ENCODE results near the gene CAMSAP3. TPM values are rescaled to one million over a fixed set of nuclear protein-coding genes. Genes with fewer than 3 reads are reported as not detected.

CAMSAP3 gene
- 10 to 100 TPM; 32.4 to 87.4 (median 73.5) TPM for polyA plus RNA-seq
- long read RNA-seq, donor 1, result 0 reads
- long read RNA-seq, donor 2, partial matches to known transcripts, result 5 of 6 reads
- long read RNA-seq, donor 2, other reads (novel, unspliced or antisense), result 0 of 6 reads
- long read RNA-seq, donor 3, partial matches to known transcripts, result 22 of 32 reads
- long read RNA-seq, donor 3, other reads (novel, unspliced or antisense), result 5 of 32 reads
- long read RNA-seq, donor 4, partial matches to known transcripts, result 0 of 1 reads
- long read RNA-seq, donor 4, other reads (novel, unspliced or antisense), result 0 of 1 reads
- long read RNA-seq, donor 5, partial matches to known transcripts, result 5 of 5 reads
- long read RNA-seq, donor 5, other reads (novel, unspliced or antisense), result 0 of 5 reads
- long read RNA-seq, donor 6, partial matches to known transcripts, result 15 of 17 reads
- long read RNA-seq, donor 6, other reads (novel, unspliced or antisense), result 0 of 17 reads
- long read RNA-seq, donor 7, partial matches to known transcripts, result 38 of 70 reads
- long read RNA-seq, donor 7, other reads (novel, unspliced or antisense), result 32 of 70 reads
- long read RNA-seq, donor 8, result 0 reads
- long read RNA-seq, donor 9, partial matches to known transcripts, result 0 of 1 reads
- long read RNA-seq, donor 9, other reads (novel, unspliced or antisense), result 0 of 1 reads
- long read RNA-seq, donor 10, full-length matches to known transcripts, result 2 of 37 reads
- long read RNA-seq, donor 10, partial matches to known transcripts, result 27 of 37 reads
- long read RNA-seq, donor 10, other reads (novel, unspliced or antisense), result 8 of 37 reads

- H3K4me1 ChIP-seq (ENCODE audit: control insufficient read depth in 3 of 3, insufficient read depth in 2 of 3, low read depth in 1 of 3, low read length in 2 of 3), result peaks cover 0 to 5% (median 0%) of the 10 kb centered on the region in 3 donors
- WGBS, 3 donors, result 0 to 2% (median 1%) methylated on average over 30 to 78 of the region's 78 CpGs
- peak within 1 kb of the TSS; percentile 44 to 68 (median 59) for H3K27ac ChIP-seq (ENCODE audit: low read depth in 1 of 3, low read length in 2 of 3)
- FAIRE-seq (no peak), DNase-seq (peak; percentile 70 to 94)
- no peaks in the 10 kb centered on the region for H3K9me3 ChIP-seq (ENCODE audit: control insufficient read depth in 2 of 2, insufficient read depth in 1 of 2, low read depth in 1 of 2, low read length in 1 of 2)
- H3K4me3 ChIP-seq (ENCODE audit: low read depth in 1 of 3, low read length in 3 of 3), result peak within 1 kb of the TSS; percentile 61 to 85 (median 72)
- H3K36me3 ChIP-seq (ENCODE audit: control insufficient read depth in 3 of 3, insufficient read depth in 2 of 3, low read depth in 1 of 3, low read length in 3 of 3), result peaks cover 0 to 21% (median 0%) of the 10 kb centered on the region in 3 donors
- peaks cover 0 to 10% (median 9%) of the 10 kb centered on the region in 3 donors for H3K27me3 ChIP-seq (ENCODE audit: control insufficient read depth in 3 of 3, insufficient read depth in 3 of 3, low read length in 3 of 3)
Measured at GRCh38 chr19:7595466-7596133, at the start of gene CAMSAP3. Gene CAMSAP3 (plus strand): TSS chr19:7595863. CDS start chr19:7596003, 140 bp downstream.

- Histone ChIP-seq H3K27ac (ENCODE audit: low read depth in 1 of 3, low read length in 2 of 3) (no peak overlapping the region), H3K36me3 (ENCODE audit: control insufficient read depth in 3 of 3, insufficient read depth in 2 of 3, low read depth in 1 of 3, low read length in 3 of 3) (peaks cover 8 to 48% (median 15%) of the 10 kb centered on the region in 3 donors)
- WGBS, 3 donors, result 26 to 51% (median 33%) methylated on average over 1 of the region's 1 CpG
Measured at GRCh38 chr19:7545904-7546303, 49.8 kb upstream of the CAMSAP3 start.

GRCh38 chr19:7547159-7547558 is 48.5 kb upstream of the CAMSAP3 start:
- Histone ChIP-seq H3K36me3 (ENCODE audit: control insufficient read depth in 3 of 3, insufficient read depth in 2 of 3, low read depth in 1 of 3, low read length in 3 of 3) (peaks cover 0 to 36% (median 7%) of the 10 kb centered on the region in 3 donors), H3K9me3 (ENCODE audit: control insufficient read depth in 2 of 2, insufficient read depth in 1 of 2, low read depth in 1 of 2, low read length in 1 of 2) (no peaks in the 10 kb centered on the region), H3K4me1 (ENCODE audit: control insufficient read depth in 3 of 3, insufficient read depth in 2 of 3, low read depth in 1 of 3, low read length in 2 of 3) (no peaks in the 10 kb centered on the region), H3K4me3 (ENCODE audit: low read depth in 1 of 3, low read length in 3 of 3) (no peak overlapping the region), H3K27me3 (ENCODE audit: control insufficient read depth in 3 of 3, insufficient read depth in 3 of 3, low read length in 3 of 3) (no peaks in the 10 kb centered on the region), H3K27ac (ENCODE audit: low read depth in 1 of 3, low read length in 2 of 3) (no peak overlapping the region)
- DNase-seq (no peak), FAIRE-seq (no peak)
- 79 to 88% (median 81%) methylated on average over 3 of the region's 3 CpGs for WGBS, 3 donors

More at GRCh38 chr19:7545904-7546303, 49.8 kb upstream of the CAMSAP3 start:
- no peak for FAIRE-seq
- no peak overlapping the region for H3K4me3 ChIP-seq (ENCODE audit: low read depth in 1 of 3, low read length in 3 of 3)
- no peaks in the 10 kb centered on the region for H3K27me3 ChIP-seq (ENCODE audit: control insufficient read depth in 3 of 3, insufficient read depth in 3 of 3, low read length in 3 of 3)
- no peaks in the 10 kb centered on the region for H3K4me1 ChIP-seq (ENCODE audit: control insufficient read depth in 3 of 3, insufficient read depth in 2 of 3, low read depth in 1 of 3, low read length in 2 of 3)
- no peaks in the 10 kb centered on the region for H3K9me3 ChIP-seq (ENCODE audit: control insufficient read depth in 2 of 2, insufficient read depth in 1 of 2, low read depth in 1 of 2, low read length in 1 of 2)
- peak in 1 of 2 donors; percentile 56 for DNase-seq

GRCh38 chr19:7549429-7550148 is 46.1 kb upstream of the CAMSAP3 start:
- Histone ChIP-seq H3K9me3 (ENCODE audit: control insufficient read depth in 2 of 2, insufficient read depth in 1 of 2, low read depth in 1 of 2, low read length in 1 of 2) (no peaks in the 10 kb centered on the region), H3K4me3 (ENCODE audit: low read depth in 1 of 3, low read length in 3 of 3) (no peak overlapping the region), H3K36me3 (ENCODE audit: control insufficient read depth in 3 of 3, insufficient read depth in 2 of 3, low read depth in 1 of 3, low read length in 3 of 3) (peaks cover 0 to 31% (median 6%) of the 10 kb centered on the region in 3 donors), H3K4me1 (ENCODE audit: control insufficient read depth in 3 of 3, insufficient read depth in 2 of 3, low read depth in 1 of 3, low read length in 2 of 3) (no peaks in the 10 kb centered on the region), H3K27me3 (ENCODE audit: control insufficient read depth in 3 of 3, insufficient read depth in 3 of 3, low read length in 3 of 3) (no peaks in the 10 kb centered on the region), H3K27ac (ENCODE audit: low read depth in 1 of 3, low read length in 2 of 3) (no peak overlapping the region)
- 94 to 95% (median 94%) methylated on average over 32 to 36 of the region's 36 CpGs for WGBS, 3 donors
- DNase-seq (no peak), FAIRE-seq (no peak)

- WGBS, 3 donors, result 93 to 94% (median 93%) methylated on average over 38 to 41 of the region's 41 CpGs
- FAIRE-seq (no peak), DNase-seq (no peak)
- Histone ChIP-seq H3K27me3 (ENCODE audit: control insufficient read depth in 3 of 3, insufficient read depth in 3 of 3, low read length in 3 of 3) (no peaks in the 10 kb centered on the region), H3K4me1 (ENCODE audit: control insufficient read depth in 3 of 3, insufficient read depth in 2 of 3, low read depth in 1 of 3, low read length in 2 of 3) (no peaks in the 10 kb centered on the region), H3K27ac (ENCODE audit: low read depth in 1 of 3, low read length in 2 of 3) (no peak overlapping the region), H3K4me3 (ENCODE audit: low read depth in 1 of 3, low read length in 3 of 3) (no peak overlapping the region), H3K9me3 (ENCODE audit: control insufficient read depth in 2 of 2, insufficient read depth in 1 of 2, low read depth in 1 of 2, low read length in 1 of 2) (no peaks in the 10 kb centered on the region), H3K36me3 (ENCODE audit: control insufficient read depth in 3 of 3, insufficient read depth in 2 of 3, low read depth in 1 of 3, low read length in 3 of 3) (peaks cover 0 to 33% (median 11%) of the 10 kb centered on the region in 3 donors)
Measured at GRCh38 chr19:7550169-7550770, 45.4 kb upstream of the CAMSAP3 start.

- FAIRE-seq (no peak), DNase-seq (peak; percentile 87 to 96)
- Histone ChIP-seq H3K4me3 (ENCODE audit: low read depth in 1 of 3, low read length in 3 of 3) (peak overlapping the region; percentile 4 to 43 (median 21)), H3K36me3 (ENCODE audit: control insufficient read depth in 3 of 3, insufficient read depth in 2 of 3, low read depth in 1 of 3, low read length in 3 of 3) (peaks cover 0 to 39% (median 11%) of the 10 kb centered on the region in 3 donors), H3K9me3 (ENCODE audit: control insufficient read depth in 2 of 2, insufficient read depth in 1 of 2, low read depth in 1 of 2, low read length in 1 of 2) (no peaks in the 10 kb centered on the region), H3K4me1 (ENCODE audit: control insufficient read depth in 3 of 3, insufficient read depth in 2 of 3, low read depth in 1 of 3, low read length in 2 of 3) (no peaks in the 10 kb centered on the region), H3K27ac (ENCODE audit: low read depth in 1 of 3, low read length in 2 of 3) (no peak overlapping the region), H3K27me3 (ENCODE audit: control insufficient read depth in 3 of 3, insufficient read depth in 3 of 3, low read length in 3 of 3) (no peaks in the 10 kb centered on the region)
- WGBS, 3 donors, result 16 to 31% (median 31%) methylated on average over 46 to 51 of the region's 51 CpGs
Measured at GRCh38 chr19:7550987-7551761, 44.5 kb upstream of the CAMSAP3 start.

- peaks cover 0 to 53% (median 23%) of the 10 kb centered on the region in 3 donors for H3K36me3 ChIP-seq (ENCODE audit: control insufficient read depth in 3 of 3, insufficient read depth in 2 of 3, low read depth in 1 of 3, low read length in 3 of 3)
- H3K27ac ChIP-seq (ENCODE audit: low read depth in 1 of 3, low read length in 2 of 3), result no peak overlapping the region
- 72 to 93% (median 72%) methylated on average over 2 of the region's 2 CpGs for WGBS, 3 donors
- FAIRE-seq, result no peak
- H3K27me3 ChIP-seq (ENCODE audit: control insufficient read depth in 3 of 3, insufficient read depth in 3 of 3, low read length in 3 of 3), result no peaks in the 10 kb centered on the region
- H3K4me3 ChIP-seq (ENCODE audit: low read depth in 1 of 3, low read length in 3 of 3), result no peak overlapping the region
- H3K4me1 ChIP-seq (ENCODE audit: control insufficient read depth in 3 of 3, insufficient read depth in 2 of 3, low read depth in 1 of 3, low read length in 2 of 3), result no peaks in the 10 kb centered on the region
- no peaks in the 10 kb centered on the region for H3K9me3 ChIP-seq (ENCODE audit: control insufficient read depth in 2 of 2, insufficient read depth in 1 of 2, low read depth in 1 of 2, low read length in 1 of 2)
- DNase-seq, result no peak
Measured at GRCh38 chr19:7552781-7553180, 42.9 kb upstream of the CAMSAP3 start.

Data from small intestine (tissue), 16 donors.